GM13977 (cell line): ENCODE measurements around the gene GRIP2.

ENCODE experiments used
- DNase-seq: peaks from one replicate; pipeline ENCODE4 v3.0.0; 2012; ENCODE audit warnings: low spot score
- in situ Hi-C: fragments of 300-500 bp; cut with MboI; formaldehyde crosslinking; loops from one replicate; pipeline ENCODE4 v1.12.0; 2022; ENCODE audit warnings: low sequenced_read_pairs, low pct_unique_long_range_greater_than_20kb, mixed read lengths, inconsistent platforms; ENCODE audit not compliant: unreplicated experiment
- TF ChIP-seq, protein P1 (sequence below): IDR thresholded peaks from 2 replicates; pipeline ENCODE4 v1.5.1; 2012; ENCODE audit warnings: mild to moderate bottlenecking, control low read depth; ENCODE audit not compliant: insufficient read depth; ENCODE audit errors: extremely low read depth, missing control alignments

The GRIP2 gene

GRCh38 chr3:14505001-14505802, 34.9 kb downstream of the GRIP2 start:
- TF ChIP-seq, protein P1, sequence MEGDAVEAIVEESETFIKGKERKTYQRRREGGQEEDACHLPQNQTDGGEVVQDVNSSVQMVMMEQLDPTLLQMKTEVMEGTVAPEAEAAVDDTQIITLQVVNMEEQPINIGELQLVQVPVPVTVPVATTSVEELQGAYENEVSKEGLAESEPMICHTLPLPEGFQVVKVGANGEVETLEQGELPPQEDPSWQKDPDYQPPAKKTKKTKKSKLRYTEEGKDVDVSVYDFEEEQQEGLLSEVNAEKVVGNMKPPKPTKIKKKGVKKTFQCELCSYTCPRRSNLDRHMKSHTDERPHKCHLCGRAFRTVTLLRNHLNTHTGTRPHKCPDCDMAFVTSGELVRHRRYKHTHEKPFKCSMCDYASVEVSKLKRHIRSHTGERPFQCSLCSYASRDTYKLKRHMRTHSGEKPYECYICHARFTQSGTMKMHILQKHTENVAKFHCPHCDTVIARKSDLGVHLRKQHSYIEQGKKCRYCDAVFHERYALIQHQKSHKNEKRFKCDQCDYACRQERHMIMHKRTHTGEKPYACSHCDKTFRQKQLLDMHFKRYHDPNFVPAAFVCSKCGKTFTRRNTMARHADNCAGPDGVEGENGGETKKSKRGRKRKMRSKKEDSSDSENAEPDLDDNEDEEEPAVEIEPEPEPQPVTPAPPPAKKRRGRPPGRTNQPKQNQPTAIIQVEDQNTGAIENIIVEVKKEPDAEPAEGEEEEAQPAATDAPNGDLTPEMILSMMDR: no peak
- no peak for DNase-seq
- in situ Hi-C loops: no loop called here

GRCh38 chr3:14503706-14504065, 36.5 kb downstream of the GRIP2 start:
- in situ Hi-C loops: no loop called here
- DNase-seq: no peak

GRCh38 chr3:14503033-14503705, 37.0 kb downstream of the GRIP2 start:
- DNase-seq: no peak
- in situ Hi-C loops: no loop called here
- TF ChIP-seq, protein P1: no peak

More at GRCh38 chr3:14503706-14504065, 36.5 kb downstream of the GRIP2 start:
- TF ChIP-seq, protein P1: no peak

- TF ChIP-seq, protein P1: no peak
- DNase-seq: no peak
- in situ Hi-C loops: no loop called here
These were observed 37.7 kb downstream of the GRIP2 start for GRCh38 chr3:14502472-14502871.

GRCh38 chr3:14497321-14497720, 42.8 kb downstream of the GRIP2 start:
- in situ Hi-C loops: no loop called here
- TF ChIP-seq, protein P1: no peak
- no peak for DNase-seq

- TF ChIP-seq, protein P1: no peak
- DNase-seq: no peak
- in situ Hi-C loops: no loop called here
These were observed 43.8 kb downstream of the GRIP2 start for GRCh38 chr3:14496351-14496750.
